Kidney glomerular epithelial cell (primary cell): ENCODE measurements around the gene MPP3.
"Not testable (repeated sequence)": the region's sequence is repeated elsewhere in the genome, so short reads cannot be mapped to it uniquely, and the experiment has no call there.

Source experiments
- DNase-seq: peaks from one replicate; lab custom pipeline; 2025; lab: John Stamatoyannopoulos, UW

The MPP3 gene, protein sequence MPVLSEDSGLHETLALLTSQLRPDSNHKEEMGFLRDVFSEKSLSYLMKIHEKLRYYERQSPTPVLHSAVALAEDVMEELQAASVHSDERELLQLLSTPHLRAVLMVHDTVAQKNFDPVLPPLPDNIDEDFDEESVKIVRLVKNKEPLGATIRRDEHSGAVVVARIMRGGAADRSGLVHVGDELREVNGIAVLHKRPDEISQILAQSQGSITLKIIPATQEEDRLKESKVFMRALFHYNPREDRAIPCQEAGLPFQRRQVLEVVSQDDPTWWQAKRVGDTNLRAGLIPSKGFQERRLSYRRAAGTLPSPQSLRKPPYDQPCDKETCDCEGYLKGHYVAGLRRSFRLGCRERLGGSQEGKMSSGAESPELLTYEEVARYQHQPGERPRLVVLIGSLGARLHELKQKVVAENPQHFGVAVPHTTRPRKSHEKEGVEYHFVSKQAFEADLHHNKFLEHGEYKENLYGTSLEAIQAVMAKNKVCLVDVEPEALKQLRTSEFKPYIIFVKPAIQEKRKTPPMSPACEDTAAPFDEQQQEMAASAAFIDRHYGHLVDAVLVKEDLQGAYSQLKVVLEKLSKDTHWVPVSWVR

DNA sequence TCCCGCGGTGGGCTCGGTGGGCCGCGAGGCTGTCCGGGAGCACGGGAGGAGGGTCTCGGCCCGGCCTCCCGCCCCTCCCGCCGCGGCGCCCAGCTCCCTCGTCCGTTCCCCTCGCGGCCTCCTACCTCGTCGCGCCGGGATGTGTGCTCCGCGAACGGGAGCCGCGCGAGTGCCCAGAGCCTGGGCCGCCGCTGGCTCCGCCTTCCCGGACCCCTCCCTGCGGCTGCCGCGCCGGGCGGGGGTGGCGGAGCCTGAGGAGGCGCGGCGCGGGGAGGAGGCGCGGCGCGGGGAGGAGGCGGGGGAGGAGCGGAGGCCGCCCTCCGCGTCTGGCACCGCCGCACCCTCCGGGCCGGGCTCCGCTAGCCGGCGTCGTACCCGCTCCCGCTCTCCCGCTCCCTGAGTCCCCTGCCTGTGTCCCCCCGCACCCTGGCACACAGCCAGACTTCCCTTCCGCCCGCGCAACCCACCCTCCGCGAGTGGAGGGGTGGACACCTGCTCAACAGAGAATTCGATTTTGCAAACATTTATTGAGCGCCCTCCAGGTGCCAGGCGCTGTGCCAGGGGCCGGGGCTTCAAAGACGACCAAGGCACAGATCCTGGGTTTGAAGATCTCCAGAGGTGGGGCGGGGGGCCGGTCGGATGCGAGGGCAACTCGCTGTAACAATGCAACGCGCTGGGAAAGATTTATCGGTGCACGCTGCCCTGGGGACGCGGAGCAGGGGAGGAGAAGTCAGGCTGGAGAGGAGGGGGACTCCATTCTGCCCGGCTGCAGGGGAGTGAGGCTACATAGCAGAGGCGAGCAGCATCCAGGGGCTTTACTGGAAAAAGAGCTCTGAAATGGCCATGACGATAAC lies at the start of gene MPP3:
Gene MPP3 (minus strand): TSS at position 171 of the 854 bp plus-strand sequence. CDS start 1,240 bp downstream, outside the sequence.
- peak; percentile 40 for DNase-seq

DNA sequence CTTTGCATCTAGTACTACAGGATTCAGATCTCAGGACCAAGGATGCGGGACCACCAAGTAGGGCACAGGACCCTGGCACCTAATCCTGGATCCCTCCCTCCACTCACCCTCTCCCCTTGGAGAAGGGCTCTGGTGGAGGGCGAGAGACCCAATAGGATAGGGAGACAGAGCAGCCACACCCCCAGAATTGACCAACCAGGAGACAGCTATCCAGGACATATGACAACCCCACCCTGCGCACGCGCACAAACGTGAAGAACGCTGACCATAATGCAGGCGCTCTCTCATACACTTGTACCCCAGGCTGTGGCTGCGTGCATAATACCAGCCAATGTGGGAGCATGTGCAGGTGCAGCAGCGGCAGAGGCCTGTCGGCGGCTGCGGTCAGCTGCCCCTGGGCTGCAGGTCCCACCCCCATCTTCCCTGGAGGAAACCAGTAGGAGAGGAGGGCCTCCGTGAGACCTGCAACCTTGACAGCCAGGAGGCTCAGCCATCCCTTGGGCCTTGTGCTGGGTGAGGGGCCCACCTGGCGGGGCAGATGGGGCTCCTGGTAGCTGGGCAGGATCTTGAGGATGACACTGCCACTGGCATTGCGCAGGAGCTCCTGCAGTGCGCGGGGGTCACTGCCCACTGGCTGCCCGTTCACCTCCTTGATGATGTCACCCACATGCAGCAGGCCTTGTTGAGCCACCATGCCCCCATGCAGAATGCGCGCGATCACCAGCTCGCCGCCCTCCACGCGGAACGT lies 49.0 kb upstream of the MPP3 start:
- DNase-seq: no peak

DNA sequence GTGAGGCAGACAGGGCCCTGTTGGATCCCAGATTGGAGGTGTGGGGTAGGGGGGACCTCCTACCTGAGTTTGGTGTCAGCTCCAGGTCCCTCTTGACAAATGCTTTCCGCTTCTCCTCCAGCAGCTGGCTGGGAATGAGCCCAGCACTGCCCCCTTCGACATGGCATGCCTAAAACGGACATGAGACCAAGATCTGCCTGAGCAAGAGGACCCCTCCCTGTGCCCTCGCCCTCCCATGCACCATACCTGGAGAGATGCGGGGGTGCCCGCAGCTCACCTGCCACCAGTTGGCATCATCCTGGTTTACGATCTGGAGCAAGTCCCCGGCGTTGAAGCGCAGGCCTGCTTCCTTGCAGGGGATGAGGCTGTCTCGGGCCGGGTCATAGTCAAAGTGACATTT lies 48.2 kb upstream of the MPP3 start:
- DNase-seq: no peak

DNA sequence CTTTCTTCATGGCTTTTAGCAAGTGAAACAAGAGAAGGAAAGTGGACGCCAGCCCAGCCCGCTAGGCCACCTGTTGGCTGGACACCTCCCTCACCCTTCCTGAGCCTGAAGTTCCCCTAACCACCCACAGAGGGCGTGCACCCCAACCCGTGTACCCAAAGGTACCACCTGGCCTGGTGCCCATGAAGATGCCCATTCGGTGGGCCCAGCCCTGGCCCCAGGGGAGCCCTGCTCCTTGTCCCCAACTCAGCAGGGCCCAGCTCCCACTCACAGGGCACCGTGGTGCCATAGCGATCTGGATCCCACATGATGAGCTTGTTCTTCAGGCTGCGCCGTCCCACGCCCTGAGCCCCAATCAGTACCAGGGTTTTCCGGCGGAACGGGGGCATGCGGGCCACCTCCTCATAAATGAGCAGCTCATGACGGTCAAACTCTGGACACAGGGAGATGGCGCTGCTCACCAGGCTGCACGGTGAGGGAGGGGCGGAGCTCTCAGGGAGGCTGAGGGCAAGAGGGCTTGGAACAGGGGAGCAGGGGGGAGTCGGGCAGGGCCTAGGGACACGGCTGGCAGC lies 47.6 kb upstream of the MPP3 start:
- DNase-seq: no peak

DNA sequence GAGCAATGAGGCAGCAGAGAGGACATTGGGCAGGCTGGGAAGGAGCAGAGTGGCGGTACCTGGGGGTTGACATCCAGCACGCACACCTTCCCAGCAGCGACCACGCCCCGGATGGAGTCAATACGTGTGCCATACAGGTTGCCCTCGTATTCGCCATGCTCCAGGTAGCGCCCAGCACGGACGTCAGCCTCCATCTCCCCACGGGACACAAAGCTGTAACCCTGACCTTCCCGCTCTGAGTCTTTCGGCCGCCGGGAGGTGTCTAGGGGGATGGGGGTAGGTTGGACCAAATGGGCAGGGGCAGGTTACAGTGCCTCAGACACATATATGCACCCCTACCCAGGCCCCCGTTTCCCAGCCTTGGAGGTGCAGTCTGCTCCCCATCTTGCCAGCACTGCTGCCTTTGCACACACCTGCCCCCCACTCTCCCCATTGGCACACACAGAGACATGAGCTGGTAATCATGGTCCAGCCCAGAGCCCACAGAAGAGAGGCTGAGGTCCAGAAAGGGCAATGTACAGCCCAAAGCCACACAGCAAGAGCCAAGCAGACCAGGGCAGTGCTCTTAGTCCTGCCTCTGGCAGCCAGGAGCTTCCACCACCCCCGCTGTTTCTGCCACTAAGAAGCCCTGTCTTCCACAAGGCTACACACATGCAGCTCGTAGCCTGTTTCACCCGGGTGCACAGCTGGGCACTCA lies 46.9 kb upstream of the MPP3 start:
- DNase-seq: no peak

DNA sequence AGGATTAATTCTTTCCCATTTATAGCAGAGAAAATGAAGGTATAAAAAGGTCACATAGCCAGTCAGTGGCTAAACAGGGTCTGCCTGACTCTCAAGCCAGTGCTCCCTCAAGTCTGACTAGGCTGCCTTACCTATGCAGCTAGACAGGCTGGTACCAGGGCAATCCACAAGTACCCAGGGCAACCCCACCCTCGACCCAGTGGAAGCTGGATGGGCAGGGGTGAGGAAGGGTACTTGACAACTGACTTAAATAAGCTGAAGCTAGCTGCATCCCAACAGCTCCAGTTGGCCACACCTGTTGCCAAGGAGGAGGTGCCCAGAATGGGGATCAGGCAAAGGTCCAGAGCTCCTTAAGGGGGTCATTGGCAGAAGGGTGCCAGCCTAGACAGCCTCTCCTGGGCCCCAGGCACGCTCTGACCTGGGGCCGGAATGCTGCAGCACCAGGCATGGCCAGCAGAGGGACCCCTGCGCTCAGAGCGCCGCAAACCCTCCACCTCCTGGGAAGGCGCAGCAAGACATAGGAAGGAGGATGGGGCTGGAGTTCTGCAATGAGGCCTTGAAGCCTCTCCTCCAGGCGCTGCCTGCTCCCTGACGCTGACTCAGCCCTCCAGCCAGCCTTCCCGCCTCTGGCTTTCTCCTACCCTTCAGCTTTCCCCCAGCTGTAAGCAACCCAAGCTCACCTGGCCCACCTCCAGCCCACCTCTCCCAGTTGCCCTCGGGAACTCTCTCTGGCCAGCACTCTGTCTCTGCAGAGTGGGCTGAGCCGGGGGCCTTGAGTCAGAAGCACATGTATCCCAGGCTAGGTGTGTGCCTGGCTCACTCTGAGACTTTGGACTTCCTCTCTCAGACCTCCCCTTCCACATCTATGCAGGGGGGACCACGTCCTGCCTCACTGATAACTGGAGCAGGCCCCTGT lies 45.6 kb upstream of the MPP3 start:
- DNase-seq: peak; percentile 85

DNA sequence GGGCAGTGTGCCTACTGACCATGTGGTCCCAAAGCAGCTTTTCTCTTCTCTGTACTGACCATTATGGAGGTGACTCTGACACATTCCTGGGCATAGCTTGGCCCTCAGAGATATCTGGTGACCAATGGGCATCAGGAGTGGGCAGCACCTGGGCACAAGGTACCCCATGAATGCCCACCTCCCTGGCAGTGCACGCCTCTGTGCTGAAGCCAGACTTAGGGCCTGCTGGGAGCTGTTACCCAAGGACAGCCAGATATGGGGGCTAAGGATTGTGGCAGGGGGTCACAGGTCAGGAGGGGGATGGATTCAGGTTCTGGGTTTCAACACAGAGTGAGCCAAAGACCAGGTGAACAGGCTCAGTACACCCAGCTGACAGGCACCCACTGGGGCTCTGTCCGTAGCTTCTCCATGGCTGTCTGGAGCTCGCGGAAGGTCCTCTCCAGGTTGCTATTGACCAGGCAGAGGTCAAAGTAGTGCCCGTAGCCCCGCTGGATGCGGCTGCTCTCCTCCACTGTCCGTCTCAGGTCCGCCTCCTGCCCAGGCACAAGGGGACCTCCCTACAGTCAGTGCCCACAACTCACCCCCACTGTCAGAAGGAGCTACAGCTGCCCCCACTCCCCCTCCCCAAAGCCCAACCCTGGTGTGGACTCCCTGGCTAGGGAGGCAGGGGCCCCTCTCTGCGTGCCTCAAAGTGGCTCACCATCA lies 44.7 kb upstream of the MPP3 start:
- no peak for DNase-seq

DNA sequence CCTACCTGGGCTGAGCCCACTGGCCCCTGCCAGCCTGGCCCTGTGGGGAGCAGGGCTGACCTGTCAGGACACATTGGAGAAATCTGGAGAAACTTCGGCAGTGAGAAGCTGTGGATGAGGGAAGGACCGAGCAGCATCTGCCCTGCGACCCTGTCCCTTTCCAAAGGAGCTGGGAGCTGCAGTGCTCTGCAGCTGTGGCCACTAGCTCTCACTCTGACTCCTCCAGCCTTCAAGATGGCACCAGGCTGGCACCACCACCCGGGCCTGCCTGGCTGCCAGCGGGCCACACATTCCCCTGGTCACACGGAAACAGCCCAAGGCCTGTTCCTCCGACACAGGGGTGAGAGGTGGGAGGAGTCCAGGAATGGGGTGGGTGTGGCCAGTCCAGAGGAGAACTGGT lies 44.1 kb upstream of the MPP3 start:
- no peak for DNase-seq

DNA sequence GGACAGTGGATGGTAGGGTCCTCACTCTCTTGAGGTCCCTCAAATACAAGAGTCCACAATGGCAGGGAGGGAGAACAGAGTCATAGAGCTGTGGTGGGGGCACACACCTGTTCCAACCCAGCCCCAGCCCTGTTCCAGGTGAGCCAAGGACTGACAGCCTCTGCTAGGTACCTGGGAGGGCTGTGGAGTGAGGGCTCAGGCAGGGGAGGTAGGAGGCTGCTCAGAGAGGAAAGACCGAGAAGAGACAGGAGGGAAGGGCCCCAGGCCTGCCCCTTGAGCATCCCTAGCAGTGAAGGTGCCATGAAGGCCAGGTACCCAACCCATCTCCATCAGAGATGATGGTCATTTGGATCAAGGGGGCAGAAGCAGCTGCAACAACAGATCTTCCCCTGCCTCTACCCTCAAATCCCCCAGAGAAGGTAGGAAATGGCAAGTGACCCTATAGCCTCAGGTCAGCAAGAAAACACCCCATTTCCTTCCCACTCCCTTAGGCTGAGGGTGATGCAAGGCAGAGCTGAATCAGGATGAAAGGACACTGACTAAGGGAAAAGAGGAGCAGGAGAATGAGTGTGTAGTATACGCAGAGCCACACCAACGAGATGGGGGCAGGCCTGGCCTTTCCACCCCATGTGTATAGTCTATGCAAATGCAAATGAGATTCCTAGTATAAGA lies 42.7 kb upstream of the MPP3 start:
- no peak for DNase-seq

DNA sequence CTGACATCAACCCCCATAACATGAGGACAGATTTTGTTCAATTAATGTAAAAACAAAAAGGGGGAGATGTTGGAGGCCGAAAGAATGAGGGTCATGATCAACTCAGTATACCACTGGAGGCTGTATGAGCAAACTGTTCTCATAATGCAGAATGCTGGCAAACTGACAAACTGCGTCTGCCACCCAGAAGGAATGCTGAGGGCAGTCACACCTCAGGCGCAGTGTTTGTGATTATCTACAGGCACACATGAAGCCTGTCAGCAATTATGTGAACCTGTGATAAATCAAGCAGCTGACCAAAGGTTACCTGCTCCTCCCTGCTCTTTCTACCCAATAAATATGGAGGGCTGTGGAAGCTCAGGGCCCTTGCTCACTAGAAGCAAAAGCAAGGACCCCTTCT lies 41.3 kb upstream of the MPP3 start:
- no peak for DNase-seq

DNA sequence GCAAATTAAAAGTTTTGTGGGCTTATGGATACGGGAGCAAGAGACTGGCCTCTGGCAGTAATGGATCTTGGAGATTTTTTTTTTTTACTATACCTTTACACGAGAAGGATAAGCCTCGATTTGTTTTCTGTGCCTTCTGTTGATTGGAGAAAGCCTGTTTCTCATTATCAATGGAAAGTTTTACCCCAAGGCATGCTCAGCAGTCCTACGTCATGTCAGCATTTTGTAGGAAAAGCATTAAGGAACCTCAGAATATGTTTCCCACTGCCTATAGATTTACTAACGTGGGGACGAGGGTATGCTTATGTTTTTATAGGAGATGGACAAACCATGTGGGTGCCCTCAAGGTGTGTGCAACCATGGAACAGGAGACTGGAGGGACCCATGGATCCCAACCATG lies 40.9 kb upstream of the MPP3 start:
- no peak for DNase-seq

DNA sequence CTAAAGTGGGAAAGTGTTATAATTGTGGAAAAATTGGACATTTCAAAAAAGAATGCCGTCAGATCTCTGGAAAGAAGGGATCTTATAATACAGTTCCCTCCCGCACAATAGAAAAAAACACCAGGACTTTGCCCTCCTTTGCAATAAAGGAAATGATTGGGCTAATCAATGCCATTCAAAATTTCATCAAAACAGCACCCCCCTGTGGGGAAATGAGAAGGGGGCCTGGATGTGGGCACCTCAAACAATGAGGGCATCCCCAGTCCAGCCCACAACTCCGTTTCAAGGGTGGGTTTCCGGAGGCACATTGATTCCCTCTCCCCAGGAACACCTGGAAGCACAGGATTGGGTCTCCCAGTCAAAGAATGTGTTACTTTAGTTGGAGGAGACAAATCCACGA lies 40.1 kb upstream of the MPP3 start:
- no peak for DNase-seq

DNA sequence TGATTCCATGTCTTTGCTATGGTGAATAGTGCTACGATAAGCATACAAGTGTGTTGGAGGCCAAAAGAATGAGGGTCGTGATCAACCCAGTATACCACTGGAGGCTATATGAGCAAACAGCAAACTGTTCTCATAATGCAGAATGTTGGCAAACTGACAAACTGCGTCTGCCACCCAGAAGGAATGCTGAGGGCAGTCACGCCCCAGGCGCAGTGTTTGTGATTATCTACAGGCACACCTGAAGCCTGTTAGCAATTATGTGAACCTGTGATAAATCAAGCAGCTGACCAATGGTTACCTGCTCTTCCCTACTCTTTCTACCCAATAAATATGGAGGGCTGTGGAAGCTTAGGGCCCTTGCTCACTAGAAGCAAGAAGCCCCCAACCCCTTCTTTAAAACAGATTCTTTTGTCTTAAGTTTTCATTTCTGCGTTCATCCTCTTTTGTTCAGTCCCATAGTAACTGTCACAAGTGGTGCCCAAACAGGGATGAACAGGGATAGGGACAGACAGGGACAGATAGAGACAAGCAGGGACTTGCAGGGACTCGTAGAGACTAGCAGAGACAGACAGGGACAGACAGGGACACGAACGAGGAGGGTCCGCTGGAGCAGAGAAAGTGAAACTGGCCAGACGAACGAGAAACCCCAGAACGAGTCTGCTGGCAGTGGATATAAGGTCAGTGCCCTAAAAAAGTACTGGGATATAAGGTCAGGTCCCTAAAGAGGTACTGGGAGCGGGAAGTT lies 39.2 kb upstream of the MPP3 start:
- DNase-seq: no peak

DNA sequence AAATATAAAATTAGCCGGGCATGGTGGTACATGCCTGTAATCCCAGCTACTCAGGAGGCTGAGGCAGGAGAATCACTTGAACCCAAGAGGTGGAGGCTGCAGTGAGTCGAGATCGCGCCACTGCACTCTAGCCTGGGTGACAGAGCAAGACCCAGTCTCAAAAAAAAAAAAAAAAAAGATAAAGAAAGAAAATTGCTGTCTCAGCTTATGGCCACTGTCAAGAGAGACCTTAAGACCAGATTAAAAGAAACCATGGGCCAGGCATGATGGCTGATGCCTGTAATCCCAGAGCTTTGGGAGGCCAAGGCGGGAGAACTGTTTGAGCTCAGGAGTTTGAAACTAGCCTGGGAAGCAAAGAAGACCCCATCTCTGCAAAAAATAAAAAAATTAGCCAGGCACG lies 36.1 kb upstream of the MPP3 start:
- DNase-seq: not testable (repeated sequence)

DNA sequence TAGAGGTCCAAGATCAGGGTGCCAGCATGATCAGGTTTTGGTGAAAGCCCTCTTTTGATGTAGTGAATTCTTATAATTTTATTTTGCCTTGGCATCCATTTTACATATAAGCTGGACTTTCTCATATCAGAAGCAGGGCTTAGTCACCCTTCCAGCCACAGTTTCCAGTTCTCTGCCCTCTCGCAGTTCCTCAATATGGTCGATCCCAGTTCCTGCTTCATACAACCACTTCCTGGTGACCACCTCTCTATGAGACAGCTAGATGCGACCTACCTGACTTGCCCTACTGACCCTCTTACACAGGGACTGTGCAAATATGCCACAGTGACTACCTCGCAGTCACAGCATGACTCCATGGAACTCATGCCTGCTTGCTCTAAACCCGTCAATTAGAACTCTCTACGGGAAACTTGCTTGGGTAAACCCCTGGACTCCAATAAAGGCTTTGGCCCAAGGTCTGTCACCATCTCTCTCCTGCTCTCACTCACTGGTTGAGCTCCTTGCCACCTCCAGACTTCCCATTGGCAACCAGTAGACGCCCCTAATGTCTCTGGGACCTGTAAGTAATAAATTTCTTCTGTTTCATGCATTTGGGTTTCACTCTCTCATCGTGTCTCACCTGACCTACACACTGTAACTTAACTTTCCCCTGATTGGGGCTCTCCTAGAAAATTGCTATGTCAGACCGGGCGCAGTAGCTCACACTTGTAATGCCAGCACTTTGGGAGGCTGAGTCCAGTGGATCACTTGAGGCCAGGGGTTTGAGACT lies 35.5 kb upstream of the MPP3 start:
- no peak for DNase-seq

DNA sequence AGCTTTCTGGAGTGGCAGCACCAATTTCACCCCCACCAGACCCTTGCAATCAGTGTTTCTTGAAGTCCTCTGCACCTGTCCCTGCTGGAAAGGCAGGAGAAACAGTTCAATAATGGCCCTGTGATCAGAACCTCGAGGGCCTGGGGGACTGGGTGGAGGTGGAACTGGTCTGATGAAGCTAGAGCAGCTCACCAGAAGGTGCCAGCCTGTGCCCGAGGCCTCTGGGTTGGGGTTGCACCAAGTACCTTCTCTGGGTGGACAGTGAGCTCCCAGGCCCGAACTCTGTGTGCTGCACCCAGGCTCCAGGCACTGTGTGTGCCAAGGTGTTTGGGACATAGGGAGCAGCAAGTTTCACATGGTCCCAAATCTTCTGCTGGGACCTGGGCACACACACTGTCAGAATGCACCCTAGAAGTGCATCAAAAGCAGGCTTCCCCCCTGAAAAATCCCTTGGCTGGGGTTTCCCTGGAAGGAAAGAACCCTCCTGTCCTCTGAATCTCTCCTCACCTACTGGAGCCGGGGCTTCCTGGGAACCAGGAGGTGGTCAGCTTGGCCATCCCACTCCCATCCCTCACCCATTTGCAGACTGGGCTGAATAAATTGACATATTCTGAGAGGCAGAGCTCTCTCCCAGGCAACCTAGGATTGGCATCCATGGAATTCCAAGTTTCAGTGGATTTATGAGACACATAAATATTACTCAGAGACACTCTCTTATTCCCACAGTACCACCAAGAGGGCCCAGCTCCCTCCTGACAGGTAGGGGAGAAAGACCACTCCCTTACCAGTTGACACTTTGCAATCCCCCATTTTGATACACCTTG lies 31.4 kb upstream of the MPP3 start:
- DNase-seq: no peak
